Placental epithelial cell (primary cell): ENCODE results near the gene MPPED1. TPM values are rescaled to one million over a fixed set of nuclear protein-coding genes. Genes with fewer than 3 reads are reported as not detected.

ENCODE experiments used
- total RNA-seq: library from RNA; depleted of rRNA; stranded (reverse); fragments of >200 nt; gene quantifications from 2 replicates; pipeline ENCODE4 v1.2.3, GENCODE V29; 2012

The MPPED1 gene
- total RNA-seq, result not detected in 2 replicates

GRCh38 chr22:43411869-43412807 lies at the start of gene MPPED1:
TSS of gene MPPED1 (plus strand) at chr22:43412014. CDS start at chr22:43424986, 12,972 bp downstream.

Other genes starting within 250 kb of the MPPED1 start
- gene TTLL12, start 224.9 kb upstream of the MPPED1 start, total RNA-seq, result 19.6 and 37.7 TPM in 2 replicates
- gene SCUBE1, start 68.6 kb upstream of the MPPED1 start, total RNA-seq, result under 0.01 TPM in 1 of 2 replicates, not detected in the other